KOPT-K1 (cell line): ENCODE results near the gene EVC.
"Not testable (repeated sequence)": the region's sequence is repeated elsewhere in the genome, so short reads cannot be mapped to it uniquely, and the experiment has no call there.

Source experiments
- H3K27ac ChIP-seq: fragments of 200-600 bp; sonication (generic); 2 replicates; pipeline ENCODE4 v1.5.1; 2016; ENCODE audit warnings: antibody characterized with exemption, mild to moderate bottlenecking, low read depth, low read length; ENCODE audit not compliant: poor library complexity, severe bottlenecking
- H3K36me3 ChIP-seq: fragments of 200-600 bp; sonication (generic); 2 replicates; pipeline ENCODE4 v1.5.1; 2017; ENCODE audit warnings: antibody characterized with exemption, mild to moderate bottlenecking, low read length, moderate library complexity; ENCODE audit not compliant: insufficient read depth
- H3K9me3 ChIP-seq: fragments of 200-600 bp; sonication (generic); 2 replicates; pipeline ENCODE4 v1.5.1; 2017; ENCODE audit warnings: antibody characterized with exemption, low read length, mild to moderate bottlenecking; ENCODE audit not compliant: insufficient read depth, poor library complexity, severe bottlenecking

EVC gene

GRCh38 chr4:5796976-5797375 lies 86.0 kb downstream of the EVC start:
- Histone ChIP-seq H3K9me3 (peaks cover 7% of the 10 kb centered on the region), H3K27ac (no peak overlapping the region), H3K36me3 (no peaks in the 10 kb centered on the region)

- peaks cover 7% of the 10 kb centered on the region for H3K9me3 ChIP-seq
- H3K36me3 ChIP-seq: no peaks in the 10 kb centered on the region
- no peak overlapping the region for H3K27ac ChIP-seq
These were observed 86.9 kb downstream of the EVC start for GRCh38 chr4:5797866-5798265.

GRCh38 chr4:5798462-5798861 lies 87.5 kb downstream of the EVC start:
- Histone ChIP-seq H3K36me3 (no peaks in the 10 kb centered on the region), H3K9me3 (peaks cover 7% of the 10 kb centered on the region), H3K27ac (no peak overlapping the region)

- Histone ChIP-seq H3K36me3 (no peaks in the 10 kb centered on the region), H3K9me3 (peaks cover 7% of the 10 kb centered on the region), H3K27ac (no peak overlapping the region)
These were observed 87.9 kb downstream of the EVC start for GRCh38 chr4:5798946-5799345.

GRCh38 chr4:5799406-5799805 lies 88.4 kb downstream of the EVC start:
- no peak overlapping the region for H3K27ac ChIP-seq
- H3K9me3 ChIP-seq: peaks cover 7% of the 10 kb centered on the region
- no peaks in the 10 kb centered on the region for H3K36me3 ChIP-seq

GRCh38 chr4:5800496-5800895 lies 89.5 kb downstream of the EVC start:
- H3K27ac ChIP-seq: no peak overlapping the region
- no peaks in the 10 kb centered on the region for H3K36me3 ChIP-seq
- H3K9me3 ChIP-seq: peaks cover 3% of the 10 kb centered on the region

- no peak overlapping the region for H3K27ac ChIP-seq
- no peaks in the 10 kb centered on the region for H3K9me3 ChIP-seq
- H3K36me3 ChIP-seq: no peaks in the 10 kb centered on the region
These were observed 90.7 kb downstream of the EVC start for GRCh38 chr4:5801696-5802095.

GRCh38 chr4:5802565-5802964 lies 91.6 kb downstream of the EVC start:
- Histone ChIP-seq H3K27ac (no peak overlapping the region), H3K36me3 (no peaks in the 10 kb centered on the region), H3K9me3 (no peaks in the 10 kb centered on the region)

GRCh38 chr4:5804656-5805055 lies 93.7 kb downstream of the EVC start:
- Histone ChIP-seq H3K36me3 (no peaks in the 10 kb centered on the region), H3K27ac (no peak overlapping the region), H3K9me3 (no peaks in the 10 kb centered on the region)

GRCh38 chr4:5805270-5805669 lies 94.3 kb downstream of the EVC start:
- Histone ChIP-seq H3K36me3 (no peaks in the 10 kb centered on the region), H3K9me3 (no peaks in the 10 kb centered on the region), H3K27ac (no peak overlapping the region)

- Histone ChIP-seq H3K36me3 (no peaks in the 10 kb centered on the region), H3K27ac (no peak overlapping the region), H3K9me3 (no peaks in the 10 kb centered on the region)
These were observed 97.2 kb downstream of the EVC start for GRCh38 chr4:5808081-5808741.

GRCh38 chr4:5809216-5809776 lies 98.3 kb downstream of the EVC start:
- no peaks in the 10 kb centered on the region for H3K36me3 ChIP-seq
- H3K9me3 ChIP-seq: no peaks in the 10 kb centered on the region
- H3K27ac ChIP-seq: no peak overlapping the region

- Histone ChIP-seq H3K9me3 (no peaks in the 10 kb centered on the region), H3K27ac (no peak overlapping the region), H3K36me3 (no peaks in the 10 kb centered on the region)
These were observed 99.2 kb downstream of the EVC start for GRCh38 chr4:5810151-5810550.

- Histone ChIP-seq H3K9me3 (no peaks in the 10 kb centered on the region), H3K36me3 (no peaks in the 10 kb centered on the region), H3K27ac (no peak overlapping the region)
These were observed 99.9 kb downstream of the EVC start for GRCh38 chr4:5810770-5811430.

- H3K9me3 ChIP-seq, H3K27ac ChIP-seq, H3K36me3 ChIP-seq: not testable (repeated sequence)
These were observed 101.1 kb downstream of the EVC start for GRCh38 chr4:5812057-5812456.
